HEK293 (cell line): Measurements from ENCODE around the gene ATG101.

Experiments used
- ATF2 ChIP-seq: fragments of 450-650 bp; formaldehyde crosslinking; IDR thresholded peaks from 2 replicates; pipeline ENCODE4 v1.5.1; 2016; ENCODE audit warnings: missing biosample characterization, missing genetic modification characterization, low read depth
- GLIS1 ChIP-seq: fragments of 450-650 bp; formaldehyde crosslinking; IDR thresholded peaks from 2 replicates; pipeline ENCODE4 v1.5.1; 2016; ENCODE audit warnings: missing biosample characterization, missing genetic modification characterization
- KLF1 ChIP-seq: fragments of 450-650 bp; formaldehyde crosslinking; IDR thresholded peaks from 2 replicates; pipeline ENCODE4 v1.5.1; 2016; ENCODE audit warnings: missing biosample characterization, missing genetic modification characterization
- KLF10 ChIP-seq: fragments of 450-650 bp; IDR thresholded peaks from 2 replicates; pipeline ENCODE4 v1.5.1; 2018; ENCODE audit warnings: missing biosample characterization, mild to moderate bottlenecking, missing genetic modification characterization
- OVOL3 ChIP-seq: fragments of 450-650 bp; formaldehyde crosslinking; IDR thresholded peaks from 2 replicates; pipeline ENCODE4 v1.5.1; 2016; ENCODE audit warnings: missing biosample characterization, missing genetic modification characterization
- PRDM4 ChIP-seq: fragments of 450-650 bp; formaldehyde crosslinking; IDR thresholded peaks from 2 replicates; pipeline ENCODE4 v1.5.1; 2017; ENCODE audit warnings: missing biosample characterization, missing genetic modification characterization
- SCRT2 ChIP-seq: fragments of 450-650 bp; formaldehyde crosslinking; IDR thresholded peaks from 2 replicates; pipeline ENCODE4 v1.5.1; 2016; ENCODE audit warnings: missing biosample characterization, missing genetic modification characterization
- SP7 ChIP-seq: fragments of 450-650 bp; formaldehyde crosslinking; IDR thresholded peaks from 2 replicates; pipeline ENCODE4 v1.5.1; 2016; ENCODE audit warnings: missing biosample characterization, missing genetic modification characterization
- YY2 ChIP-seq: fragments of 450-650 bp; formaldehyde crosslinking; IDR thresholded peaks from 2 replicates; pipeline ENCODE4 v1.5.1; 2016; ENCODE audit warnings: missing biosample characterization, missing genetic modification characterization
- ZBTB1 ChIP-seq: fragments of 450-650 bp; formaldehyde crosslinking; IDR thresholded peaks from 2 replicates; pipeline ENCODE4 v1.5.1; 2016; ENCODE audit warnings: missing biosample characterization, missing genetic modification characterization
- ZBTB20 ChIP-seq: fragments of 450-650 bp; formaldehyde crosslinking; IDR thresholded peaks from 2 replicates; pipeline ENCODE4 v1.5.1; 2016; ENCODE audit warnings: missing biosample characterization, missing genetic modification characterization
- ZBTB7A ChIP-seq: fragments of 450-650 bp; formaldehyde crosslinking; IDR thresholded peaks from 2 replicates; pipeline ENCODE4 v1.5.1; 2016; ENCODE audit warnings: low read depth, missing biosample characterization, missing genetic modification characterization
- ZBTB8A ChIP-seq: fragments of 450-650 bp; formaldehyde crosslinking; IDR thresholded peaks from 2 replicates; pipeline ENCODE4 v1.5.1; 2016; ENCODE audit warnings: missing biosample characterization, missing genetic modification characterization
- ZIC2 ChIP-seq: fragments of 450-650 bp; formaldehyde crosslinking; IDR thresholded peaks from 2 replicates; pipeline ENCODE4 v1.5.1; 2016; ENCODE audit warnings: missing biosample characterization, missing genetic modification characterization
- ZNF114 ChIP-seq: fragments of 450-650 bp; formaldehyde crosslinking; IDR thresholded peaks from 2 replicates; pipeline ENCODE4 v1.5.0; 2017; ENCODE audit warnings: missing biosample characterization, missing genetic modification characterization
- ZNF174 ChIP-seq: fragments of 450-650 bp; formaldehyde crosslinking; IDR thresholded peaks from 2 replicates; pipeline ENCODE4 v1.5.0; 2017; ENCODE audit warnings: missing biosample characterization, mild to moderate bottlenecking, missing genetic modification characterization
- ZNF184 ChIP-seq: fragments of 450-650 bp; IDR thresholded peaks from 2 replicates; pipeline ENCODE4 v1.5.1; 2018; ENCODE audit warnings: missing biosample characterization, mild to moderate bottlenecking, missing genetic modification characterization
- ZNF221 ChIP-seq: fragments of 450-650 bp; formaldehyde crosslinking; IDR thresholded peaks from 2 replicates; pipeline ENCODE4 v1.5.1; 2017; ENCODE audit warnings: missing biosample characterization, missing genetic modification characterization, borderline replicate concordance
- ZNF311 ChIP-seq: fragments of 450-650 bp; formaldehyde crosslinking; IDR thresholded peaks from 2 replicates; pipeline ENCODE4 v1.5.1; 2017; ENCODE audit warnings: missing biosample characterization, missing genetic modification characterization, borderline replicate concordance
- ZNF350 ChIP-seq: fragments of 450-650 bp; formaldehyde crosslinking; IDR thresholded peaks from 2 replicates; pipeline ENCODE4 v1.5.0; 2017; ENCODE audit warnings: missing biosample characterization, mild to moderate bottlenecking, missing genetic modification characterization
- ZNF366 ChIP-seq: fragments of 450-650 bp; formaldehyde crosslinking; conservative IDR thresholded peaks from 2 replicates; pipeline ENCODE4 v1.5.1; 2016; ENCODE audit warnings: missing biosample characterization, missing genetic modification characterization
- ZNF398 ChIP-seq: fragments of 450-650 bp; formaldehyde crosslinking; IDR thresholded peaks from 2 replicates; pipeline ENCODE4 v1.5.1; 2017; ENCODE audit warnings: missing biosample characterization, missing genetic modification characterization
- ZNF423 ChIP-seq: fragments of 450-650 bp; formaldehyde crosslinking; IDR thresholded peaks from 2 replicates; pipeline ENCODE4 v1.5.1; 2016; ENCODE audit warnings: missing biosample characterization, missing genetic modification characterization
- ZNF426 ChIP-seq: fragments of 450-650 bp; formaldehyde crosslinking; IDR thresholded peaks from 2 replicates; pipeline ENCODE4 v1.5.1; 2017; ENCODE audit warnings: missing biosample characterization, missing genetic modification characterization, mild to moderate bottlenecking, inconsistent platforms, moderate library complexity
- ZNF433 ChIP-seq: fragments of 450-650 bp; formaldehyde crosslinking; IDR thresholded peaks from 2 replicates; pipeline ENCODE4 v1.5.1; 2016; ENCODE audit warnings: missing biosample characterization, missing genetic modification characterization, low read depth
- ZNF677 ChIP-seq: fragments of 450-650 bp; IDR thresholded peaks from 2 replicates; pipeline ENCODE4 v1.5.0; 2018; ENCODE audit warnings: missing biosample characterization, mild to moderate bottlenecking, missing genetic modification characterization, moderate library complexity
- TF ChIP-seq, protein P1 (sequence below): fragments of 450-650 bp; formaldehyde crosslinking; IDR thresholded peaks from 2 replicates; pipeline ENCODE4 v1.5.1; 2017; ENCODE audit warnings: missing biosample characterization, missing genetic modification characterization
- TF ChIP-seq, protein P2 (sequence below): fragments of 450-650 bp; formaldehyde crosslinking; IDR thresholded peaks from 2 replicates; pipeline ENCODE4 v1.5.1; 2016; ENCODE audit warnings: missing biosample characterization, missing genetic modification characterization
- TF ChIP-seq, protein P3 (sequence below): fragments of 450-650 bp; formaldehyde crosslinking; IDR thresholded peaks from 2 replicates; pipeline ENCODE4 v1.5.1; 2016; ENCODE audit warnings: missing biosample characterization, missing genetic modification characterization
- TF ChIP-seq, protein P4 (sequence below): fragments of 450-650 bp; IDR thresholded peaks from 2 replicates; pipeline ENCODE4 v1.5.1; 2018; ENCODE audit warnings: missing biosample characterization, mild to moderate bottlenecking, missing genetic modification characterization

ATG101 gene

DNA sequence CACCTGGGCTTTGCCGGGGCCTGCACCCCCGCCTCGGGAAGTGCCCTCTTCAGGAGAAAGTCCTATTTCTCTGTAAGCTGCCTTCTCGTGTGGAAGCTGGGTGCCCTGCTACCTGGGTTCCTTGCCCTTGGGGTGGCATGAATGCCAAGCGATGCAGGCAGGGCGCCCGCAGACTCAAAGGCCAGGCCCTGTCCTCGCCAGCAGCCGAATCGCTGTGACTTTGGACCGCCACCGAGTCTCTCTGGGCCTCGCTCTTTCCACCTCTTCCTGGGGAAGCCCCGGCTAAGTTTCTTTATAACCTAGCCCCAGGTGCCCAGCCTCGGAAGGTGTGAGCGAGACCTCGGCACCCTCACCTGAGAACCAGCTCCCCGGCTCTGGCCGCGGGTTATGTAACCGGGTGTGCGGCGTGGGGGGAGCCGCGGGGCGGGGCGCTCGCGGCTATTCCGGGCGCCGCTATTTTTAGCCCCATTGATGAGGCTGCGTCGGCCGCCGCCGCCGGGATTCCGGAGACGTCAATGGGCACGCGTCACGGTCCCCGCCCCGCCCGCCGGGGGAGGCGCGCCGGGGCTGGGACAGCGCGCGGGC is 33.1 kb upstream of the ATG101 start (continued):
- TF ChIP-seq ZNF366 (tag by site-specific recombination) (no peak), ZBTB8A (tag by site-specific recombination) (peak; percentile 72), SP7 (peak; percentile 39), ZBTB20 (peak; percentile 37; the same call in 1 of the 2 replicates), ZNF426 (tag by site-specific recombination) (no peak), SCRT2 (tag by site-specific recombination) (no peak), ZNF433 (tag by site-specific recombination) (no peak), YY2 (tag by site-specific recombination) (no peak), KLF1 (tag by site-specific recombination) (peak; percentile 64), KLF10 (tag by site-specific recombination) (peak; percentile 89), ATF2 (tag by site-specific recombination) (no peak), ZNF221 (tag by site-specific recombination) (no peak), OVOL3 (tag by site-specific recombination) (no peak), ZNF423 (no peak), PRDM4 (no peak), ZNF311 (no peak), ZNF677 (tag by site-specific recombination) (no peak), GLIS1 (tag by site-specific recombination) (0 out of 2 replicates have a peak, but pooled peaks have one; percentile 23), ZNF174 (tag by site-specific recombination) (no peak), ZNF184 (no peak), ZIC2 (tag by site-specific recombination) (no peak), ZBTB1 (no peak), ZBTB7A (tag by site-specific recombination) (no peak), ZNF398 (tag by site-specific recombination) (no peak), ZNF114 (tag by site-specific recombination) (no peak), ZNF350 (tag by site-specific recombination) (no peak)
- TF ChIP-seq, protein P1, sequence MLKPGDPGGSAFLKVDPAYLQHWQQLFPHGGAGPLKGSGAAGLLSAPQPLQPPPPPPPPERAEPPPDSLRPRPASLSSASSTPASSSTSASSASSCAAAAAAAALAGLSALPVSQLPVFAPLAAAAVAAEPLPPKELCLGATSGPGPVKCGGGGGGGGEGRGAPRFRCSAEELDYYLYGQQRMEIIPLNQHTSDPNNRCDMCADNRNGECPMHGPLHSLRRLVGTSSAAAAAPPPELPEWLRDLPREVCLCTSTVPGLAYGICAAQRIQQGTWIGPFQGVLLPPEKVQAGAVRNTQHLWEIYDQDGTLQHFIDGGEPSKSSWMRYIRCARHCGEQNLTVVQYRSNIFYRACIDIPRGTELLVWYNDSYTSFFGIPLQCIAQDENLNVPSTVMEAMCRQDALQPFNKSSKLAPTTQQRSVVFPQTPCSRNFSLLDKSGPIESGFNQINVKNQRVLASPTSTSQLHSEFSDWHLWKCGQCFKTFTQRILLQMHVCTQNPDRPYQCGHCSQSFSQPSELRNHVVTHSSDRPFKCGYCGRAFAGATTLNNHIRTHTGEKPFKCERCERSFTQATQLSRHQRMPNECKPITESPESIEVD (tag by site-specific recombination) = no peak
- TF ChIP-seq, protein P2, sequence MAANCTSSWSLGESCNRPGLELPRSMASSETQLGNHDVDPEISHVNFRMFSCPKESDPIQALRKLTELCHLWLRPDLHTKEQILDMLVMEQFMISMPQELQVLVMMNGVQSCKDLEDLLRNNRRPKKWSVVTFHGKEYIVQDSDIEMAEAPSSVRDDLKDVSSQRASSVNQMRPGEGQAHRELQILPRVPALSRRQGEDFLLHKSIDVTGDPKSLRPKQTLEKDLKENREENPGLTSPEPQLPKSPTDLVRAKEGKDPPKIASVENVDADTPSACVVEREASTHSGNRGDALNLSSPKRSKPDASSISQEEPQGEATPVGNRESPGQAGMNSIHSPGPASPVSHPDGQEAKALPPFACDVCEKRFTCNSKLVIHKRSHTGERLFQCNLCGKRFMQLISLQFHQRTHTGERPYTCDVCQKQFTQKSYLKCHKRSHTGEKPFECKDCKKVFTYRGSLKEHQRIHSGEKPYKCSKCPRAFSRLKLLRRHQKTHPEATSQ (tag by site-specific recombination) = no peak
- TF ChIP-seq, protein P3, sequence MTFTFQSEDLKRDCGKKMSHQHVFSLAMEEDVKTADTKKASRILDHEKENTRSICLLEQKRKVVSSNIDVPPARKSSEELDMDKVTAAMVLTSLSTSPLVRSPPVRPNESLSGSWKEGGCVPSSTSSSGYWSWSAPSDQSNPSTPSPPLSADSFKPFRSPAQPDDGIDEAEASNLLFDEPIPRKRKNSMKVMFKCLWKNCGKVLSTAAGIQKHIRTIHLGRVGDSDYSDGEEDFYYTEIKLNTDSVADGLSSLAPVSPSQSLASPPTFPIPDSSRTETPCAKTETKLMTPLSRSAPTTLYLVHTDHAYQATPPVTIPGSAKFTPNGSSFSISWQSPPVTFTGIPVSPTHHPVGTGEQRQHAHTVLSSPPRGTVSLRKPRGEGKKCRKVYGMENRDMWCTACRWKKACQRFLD (tag by site-specific recombination) = no peak
- TF ChIP-seq, protein P4, sequence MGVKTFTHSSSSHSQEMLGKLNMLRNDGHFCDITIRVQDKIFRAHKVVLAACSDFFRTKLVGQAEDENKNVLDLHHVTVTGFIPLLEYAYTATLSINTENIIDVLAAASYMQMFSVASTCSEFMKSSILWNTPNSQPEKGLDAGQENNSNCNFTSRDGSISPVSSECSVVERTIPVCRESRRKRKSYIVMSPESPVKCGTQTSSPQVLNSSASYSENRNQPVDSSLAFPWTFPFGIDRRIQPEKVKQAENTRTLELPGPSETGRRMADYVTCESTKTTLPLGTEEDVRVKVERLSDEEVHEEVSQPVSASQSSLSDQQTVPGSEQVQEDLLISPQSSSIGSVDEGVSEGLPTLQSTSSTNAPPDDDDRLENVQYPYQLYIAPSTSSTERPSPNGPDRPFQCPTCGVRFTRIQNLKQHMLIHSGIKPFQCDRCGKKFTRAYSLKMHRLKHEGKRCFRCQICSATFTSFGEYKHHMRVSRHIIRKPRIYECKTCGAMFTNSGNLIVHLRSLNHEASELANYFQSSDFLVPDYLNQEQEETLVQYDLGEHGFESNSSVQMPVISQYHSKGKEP (tag by site-specific recombination) = 0 out of 2 replicates have a peak, but pooled peaks have one; percentile 9
